ENCODE data around the gene ARHGEF40. TPM values are rescaled to one million over a fixed set of nuclear protein-coding genes. Genes with fewer than 3 reads are reported as not detected.

ARHGEF40 gene
- polyA plus RNA-seq, 1 donor: 64.8 TPM

GRCh38 chr14:21081521-21082142 lies 11.5 kb downstream of the ARHGEF40 start:
- no peak for DNase-seq (ENCODE audit: low read depth)

- DNase-seq (ENCODE audit: low read depth): no peak
These were observed 13.6 kb downstream of the ARHGEF40 start for GRCh38 chr14:21083565-21084325.

GRCh38 chr14:21084396-21084795 lies 14.3 kb downstream of the ARHGEF40 start:
- DNase-seq (ENCODE audit: low read depth): no peak

GRCh38 chr14:21084998-21085853 lies 15.1 kb downstream of the ARHGEF40 start:
- DNase-seq (ENCODE audit: low read depth): no peak

GRCh38 chr14:21086908-21087293 lies 16.8 kb downstream of the ARHGEF40 start:
- no peak for DNase-seq (ENCODE audit: low read depth)

GRCh38 chr14:21087294-21088091 lies 17.4 kb downstream of the ARHGEF40 start:
- no peak for DNase-seq (ENCODE audit: low read depth)

GRCh38 chr14:21088687-21089086 lies 18.6 kb downstream of the ARHGEF40 start:
- DNase-seq (ENCODE audit: low read depth): no peak

- DNase-seq (ENCODE audit: low read depth): no peak
These were observed 19.2 kb downstream of the ARHGEF40 start for GRCh38 chr14:21089271-21089670.

- no peak for DNase-seq (ENCODE audit: low read depth)
These were observed 19.7 kb downstream of the ARHGEF40 start for GRCh38 chr14:21089877-21090193.

GRCh38 chr14:21090194-21090939 lies 20.3 kb downstream of the ARHGEF40 start:
- no peak for DNase-seq (ENCODE audit: low read depth)

- no peak for DNase-seq (ENCODE audit: low read depth)
These were observed 21.0 kb downstream of the ARHGEF40 start for GRCh38 chr14:21090940-21091663.

- no peak for DNase-seq (ENCODE audit: low read depth)
These were observed 21.7 kb downstream of the ARHGEF40 start for GRCh38 chr14:21091821-21092272.

- no peak for DNase-seq (ENCODE audit: low read depth)
These were observed 22.3 kb downstream of the ARHGEF40 start for GRCh38 chr14:21092273-21093011.

GRCh38 chr14:21093018-21093417 lies 22.9 kb downstream of the ARHGEF40 start:
- DNase-seq (ENCODE audit: low read depth): no peak

GRCh38 chr14:21093769-21094681 lies 23.9 kb downstream of the ARHGEF40 start:
- DNase-seq (ENCODE audit: low read depth): no peak

GRCh38 chr14:21095430-21096205 lies 25.5 kb downstream of the ARHGEF40 start:
- DNase-seq (ENCODE audit: low read depth): no peak

GRCh38 chr14:21096438-21096837 lies 26.3 kb downstream of the ARHGEF40 start:
- no peak for DNase-seq (ENCODE audit: low read depth)
